ENCODE results near the gene CENPL. TPM values are rescaled to one million over a fixed set of nuclear protein-coding genes. Genes with fewer than 3 reads are reported as not detected.
"Not testable (repeated sequence)": the region's sequence is repeated elsewhere in the genome, so short reads cannot be mapped to it uniquely, and the experiment has no call there.

Gene CENPL
- total RNA-seq, 2 experiments from 2014 or later, result 30.7 to 34.2 TPM

DNA sequence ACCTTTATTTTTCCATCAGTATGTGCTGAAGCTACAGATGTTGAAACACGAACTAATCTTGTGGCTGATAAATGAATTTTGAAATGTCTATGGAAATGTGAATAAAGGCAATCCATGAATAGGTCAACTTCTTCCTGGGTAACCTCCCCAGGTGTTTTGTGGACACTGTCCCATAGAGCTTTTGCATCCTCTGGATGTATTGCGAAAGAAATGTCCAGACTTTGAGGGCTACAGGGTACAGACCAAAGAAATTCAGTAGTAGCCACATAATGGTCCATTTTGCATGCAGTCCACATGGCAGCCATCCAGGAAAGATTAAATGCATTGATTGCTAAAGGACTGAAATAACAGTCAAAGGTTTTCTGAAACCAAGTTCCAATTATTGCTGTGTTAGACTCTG lies 21.7 kb downstream of the CENPL start:
- Mint-ChIP-seq H3K36me3 (peaks cover 18% of the 10 kb centered on the region), H3K9me3 (no peaks in the 10 kb centered on the region), H3K4me3 (no peak overlapping the region), H3K27ac (no peak overlapping the region), H3K27me3 (no peaks in the 10 kb centered on the region), H3K4me1 (no peaks in the 10 kb centered on the region)
- DNase-seq, result no peak

DNA sequence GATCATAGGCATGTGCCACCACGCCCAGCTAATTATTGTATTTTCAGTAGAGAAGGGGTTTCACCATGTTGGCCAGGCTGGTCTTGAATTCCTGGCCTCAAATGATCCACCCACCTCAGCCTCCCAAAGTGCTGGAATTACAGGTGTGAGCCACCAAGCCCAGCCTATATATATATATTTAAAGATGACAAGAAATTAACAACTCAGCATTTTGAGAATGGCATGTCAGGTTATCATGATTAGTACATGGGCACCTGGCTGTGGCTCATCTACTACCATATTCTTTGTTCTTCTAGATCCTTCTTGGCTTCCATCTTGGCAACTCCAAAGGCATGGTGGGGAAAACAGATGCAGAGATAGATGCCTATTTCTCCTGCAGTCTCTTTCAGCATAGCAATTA lies 24.7 kb downstream of the CENPL start:
- not testable (repeated sequence) for H3K4me1 Mint-ChIP-seq, DNase-seq, H3K27ac Mint-ChIP-seq, H3K9me3 Mint-ChIP-seq, H3K4me3 Mint-ChIP-seq, H3K27me3 Mint-ChIP-seq
- peaks cover 25% of the 10 kb centered on the region for H3K36me3 Mint-ChIP-seq

DNA sequence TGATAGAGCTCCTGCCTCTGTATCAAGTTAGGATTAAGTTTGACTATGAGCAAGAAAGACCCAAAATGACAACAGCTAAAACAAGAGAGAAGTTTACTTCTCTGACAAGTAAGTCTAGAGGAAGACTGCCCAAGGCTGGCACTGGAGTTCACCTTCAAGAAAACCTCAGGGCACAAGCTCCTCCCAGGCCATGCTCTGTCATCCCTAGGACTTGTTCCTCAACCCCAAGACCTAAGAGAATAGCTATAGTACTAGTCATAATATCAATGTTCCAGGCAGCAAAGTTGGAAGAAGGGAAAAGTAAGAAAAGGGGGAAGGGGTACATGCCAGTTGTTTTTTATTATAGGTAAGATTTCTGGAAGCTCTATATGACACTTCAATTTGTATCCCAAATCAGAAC lies 26.6 kb downstream of the CENPL start:
- Mint-ChIP-seq H3K4me3 (no peak overlapping the region), H3K27me3 (no peaks in the 10 kb centered on the region), H3K9me3 (no peaks in the 10 kb centered on the region), H3K36me3 (peaks cover 30% of the 10 kb centered on the region), H3K4me1 (no peaks in the 10 kb centered on the region), H3K27ac (no peak overlapping the region)
- DNase-seq, result no peak

DNA sequence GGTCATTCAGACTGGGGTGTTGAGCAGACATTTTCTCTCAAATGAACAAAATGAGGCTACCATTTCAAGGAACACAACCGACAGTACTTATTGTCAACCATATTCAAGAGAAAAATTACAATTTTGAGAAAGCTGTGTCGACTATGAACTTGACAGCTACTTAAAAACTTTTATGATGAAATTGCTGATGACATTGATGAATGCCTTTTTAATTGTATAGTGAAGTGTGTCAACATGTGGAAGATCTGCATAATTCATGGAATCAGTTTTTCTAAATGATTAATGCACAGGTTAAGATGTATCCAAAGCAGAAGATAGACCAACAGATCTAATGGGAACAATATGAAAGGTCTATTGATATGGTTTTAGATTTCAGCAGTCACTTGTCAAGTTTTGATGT lies 34.8 kb downstream of the CENPL start:
- no peak overlapping the region for H3K4me3 Mint-ChIP-seq

DNA sequence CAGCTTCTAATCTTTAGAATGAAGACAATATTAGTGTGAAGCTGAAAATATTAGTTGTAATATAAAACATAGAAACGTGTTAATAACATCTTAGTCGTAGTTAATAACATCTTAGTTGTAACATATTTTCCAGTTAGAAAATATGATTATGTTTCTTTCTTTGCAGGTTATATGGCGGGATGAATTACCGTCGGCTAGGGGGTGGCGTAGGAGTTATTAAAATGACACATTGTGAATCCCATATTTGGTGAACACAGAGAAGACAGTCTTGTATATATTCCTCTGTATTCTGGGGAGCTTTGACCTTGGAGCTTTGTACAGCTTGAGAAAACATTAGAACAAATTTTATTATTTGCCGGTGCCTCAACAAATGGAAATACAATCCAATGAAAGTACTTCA lies 39.7 kb downstream of the CENPL start:
- Mint-ChIP-seq H3K4me1 (no peaks in the 10 kb centered on the region), H3K36me3 (peaks cover 2% of the 10 kb centered on the region), H3K9me3 (no peaks in the 10 kb centered on the region), H3K4me3 (no peak overlapping the region), H3K27ac (no peak overlapping the region), H3K27me3 (no peaks in the 10 kb centered on the region)
- DNase-seq, result no peak

More for the DNA sequence above, 34.8 kb downstream of the CENPL start:
- Mint-ChIP-seq H3K27me3 (no peaks in the 10 kb centered on the region), H3K27ac (no peak overlapping the region), H3K36me3 (peaks cover 7% of the 10 kb centered on the region), H3K9me3 (no peaks in the 10 kb centered on the region), H3K4me1 (no peaks in the 10 kb centered on the region)
- DNase-seq, result no peak

DNA sequence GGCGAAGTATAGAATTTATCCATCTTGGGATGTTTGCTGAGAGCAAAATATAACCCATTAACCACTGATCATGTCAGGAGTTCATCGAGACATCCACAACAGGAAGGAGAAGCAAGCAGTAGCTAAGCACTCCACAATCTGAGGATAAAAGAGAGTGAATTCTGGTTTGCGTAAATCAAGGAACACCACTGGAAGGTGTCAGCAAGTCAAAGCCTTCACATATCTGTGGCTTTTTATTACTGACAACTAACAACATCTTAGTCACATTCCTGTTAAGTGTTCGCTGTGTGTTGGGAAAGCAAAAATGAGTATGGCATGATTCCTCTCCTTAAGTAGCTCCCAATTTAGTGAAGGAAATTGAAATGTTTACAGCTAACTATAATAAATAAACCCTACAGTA lies 44.7 kb downstream of the CENPL start:
- Mint-ChIP-seq H3K27me3 (no peaks in the 10 kb centered on the region), H3K27ac (no peak overlapping the region), H3K9me3 (no peaks in the 10 kb centered on the region), H3K4me3 (no peak overlapping the region), H3K4me1 (no peaks in the 10 kb centered on the region), H3K36me3 (peaks cover 15% of the 10 kb centered on the region)
- no peak for DNase-seq

DNA sequence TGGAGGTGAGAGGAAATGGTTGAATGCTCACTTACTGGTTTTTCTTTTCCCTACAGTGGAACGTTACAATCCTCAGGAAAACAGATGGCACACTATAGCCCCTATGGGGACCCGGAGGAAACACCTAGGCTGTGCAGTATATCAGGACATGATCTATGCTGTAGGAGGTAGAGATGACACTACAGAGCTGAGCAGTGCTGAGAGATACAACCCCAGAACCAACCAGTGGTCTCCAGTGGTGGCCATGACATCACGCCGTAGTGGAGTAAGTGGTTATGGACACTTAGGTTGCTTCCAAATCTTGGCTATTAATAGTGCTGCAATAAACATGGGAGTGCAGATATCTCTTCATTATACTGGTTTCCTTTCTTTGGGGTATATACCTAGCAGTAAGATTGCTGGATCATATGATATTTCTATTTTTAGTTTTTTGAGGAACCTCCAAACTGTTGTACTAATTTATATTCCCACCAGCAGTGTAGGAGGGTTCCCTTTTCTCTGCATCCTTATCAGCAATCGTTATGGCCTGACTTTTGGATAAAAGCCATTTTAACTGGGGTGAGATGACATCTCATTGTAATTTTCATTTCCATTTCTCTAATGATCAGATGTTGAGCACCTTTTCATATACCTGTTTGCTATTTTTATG lies 49.0 kb downstream of the CENPL start:
- no peak for DNase-seq
- H3K9me3 Mint-ChIP-seq, result no peaks in the 10 kb centered on the region
- H3K4me3 Mint-ChIP-seq, result no peak overlapping the region
- H3K4me1 Mint-ChIP-seq, result no peaks in the 10 kb centered on the region
- H3K27me3 Mint-ChIP-seq, result no peaks in the 10 kb centered on the region
- no peak overlapping the region for H3K27ac Mint-ChIP-seq
- H3K36me3 Mint-ChIP-seq, result peaks cover 15% of the 10 kb centered on the region

DNA sequence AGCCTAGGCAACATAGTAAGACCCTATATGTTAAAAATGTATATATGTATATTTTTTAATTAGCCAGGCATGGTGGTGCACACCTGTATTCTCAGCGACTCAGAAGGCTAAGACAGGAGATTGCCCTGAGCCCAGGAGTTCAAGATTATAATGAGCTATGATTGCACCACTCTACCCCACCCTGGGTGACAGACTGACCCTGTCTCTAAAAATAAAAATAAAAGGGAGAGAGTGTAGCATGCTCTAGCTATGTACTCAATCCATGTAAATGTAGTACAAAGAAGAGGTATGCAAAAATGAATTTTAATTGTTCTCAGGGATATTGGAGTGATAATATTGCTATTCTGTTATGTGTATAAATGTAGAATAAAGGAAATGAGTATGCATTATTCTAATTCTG lies 53.1 kb downstream of the CENPL start:
- Mint-ChIP-seq H3K4me3 (no peak overlapping the region), H3K9me3 (no peaks in the 10 kb centered on the region), H3K27me3 (no peaks in the 10 kb centered on the region), H3K27ac (no peak overlapping the region), H3K36me3 (peaks cover 12% of the 10 kb centered on the region), H3K4me1 (peaks cover 10% of the 10 kb centered on the region)
- no peak for DNase-seq

DNA sequence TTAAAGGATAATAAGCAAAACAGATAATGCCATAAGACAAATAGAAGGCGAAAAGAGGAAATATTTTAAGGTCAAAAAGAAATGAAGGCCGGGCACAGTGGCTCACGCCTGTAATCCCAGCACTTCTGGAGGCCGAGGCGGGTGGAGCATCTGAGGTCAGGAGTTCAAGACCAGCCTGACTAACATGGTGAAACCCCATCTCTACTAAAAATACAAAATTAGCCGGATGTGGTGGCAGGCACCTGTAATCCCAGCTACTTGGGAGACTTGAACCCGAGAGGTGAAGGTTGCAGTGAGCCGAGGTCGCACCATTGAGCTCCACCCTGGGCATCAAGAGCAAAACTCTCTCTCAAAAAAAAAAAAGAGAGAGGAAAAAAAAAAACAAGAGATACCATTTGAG lies 54.4 kb downstream of the CENPL start:
- peaks cover 10% of the 10 kb centered on the region for H3K36me3 Mint-ChIP-seq
- not testable (repeated sequence) for DNase-seq, H3K4me1 Mint-ChIP-seq, H3K27me3 Mint-ChIP-seq, H3K9me3 Mint-ChIP-seq, H3K4me3 Mint-ChIP-seq, H3K27ac Mint-ChIP-seq

DNA sequence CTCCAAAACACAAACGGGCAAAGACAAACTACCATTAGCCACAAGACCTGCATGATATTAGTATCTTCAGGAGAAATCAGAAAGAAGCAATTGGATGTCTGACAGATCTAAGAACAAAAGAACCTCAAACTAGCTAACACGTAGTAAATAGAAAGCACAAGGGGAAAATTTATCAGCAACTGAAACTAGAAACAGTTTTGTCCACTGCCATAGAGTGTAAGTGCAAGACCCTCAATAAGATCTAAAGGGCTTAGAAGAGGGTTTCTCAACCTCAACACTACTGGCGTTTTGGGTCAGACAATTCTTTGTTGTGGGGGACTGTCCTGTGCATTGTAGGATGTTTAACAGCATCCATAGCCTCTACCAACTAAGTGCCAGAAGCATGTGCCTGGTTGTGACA lies 55.9 kb downstream of the CENPL start:
- Mint-ChIP-seq H3K9me3 (peaks cover 8% of the 10 kb centered on the region), H3K4me3 (no peak overlapping the region), H3K4me1 (peaks cover 10% of the 10 kb centered on the region), H3K36me3 (peaks cover 22% of the 10 kb centered on the region), H3K27me3 (no peaks in the 10 kb centered on the region), H3K27ac (peak overlapping the region; percentile 41)
- DNase-seq, result no peak

DNA sequence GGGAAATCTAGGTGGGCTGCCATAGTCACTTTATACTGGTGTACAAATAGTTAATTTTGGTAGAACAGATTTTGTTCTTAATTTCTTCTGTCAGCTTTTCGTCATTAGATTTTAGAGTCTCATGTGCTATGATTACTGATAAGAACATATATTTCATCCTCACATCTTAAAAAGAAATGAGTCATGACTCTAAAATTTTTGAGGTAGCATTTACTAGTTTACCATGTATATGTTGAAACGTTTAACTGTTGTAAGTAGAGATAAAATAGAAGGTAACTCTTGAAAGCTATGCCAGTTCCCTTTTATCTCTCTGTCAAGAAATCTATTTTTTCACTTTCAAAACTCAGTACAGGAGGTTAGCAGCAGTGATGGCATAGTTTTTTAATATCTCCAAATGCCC lies 56.5 kb downstream of the CENPL start:
- Mint-ChIP-seq H3K27me3 (no peaks in the 10 kb centered on the region), H3K4me3 (no peak overlapping the region), H3K27ac (peak overlapping the region; percentile 41), H3K9me3 (peaks cover 14% of the 10 kb centered on the region), H3K36me3 (peaks cover 28% of the 10 kb centered on the region), H3K4me1 (peaks cover 10% of the 10 kb centered on the region)
- no peak for DNase-seq

DNA sequence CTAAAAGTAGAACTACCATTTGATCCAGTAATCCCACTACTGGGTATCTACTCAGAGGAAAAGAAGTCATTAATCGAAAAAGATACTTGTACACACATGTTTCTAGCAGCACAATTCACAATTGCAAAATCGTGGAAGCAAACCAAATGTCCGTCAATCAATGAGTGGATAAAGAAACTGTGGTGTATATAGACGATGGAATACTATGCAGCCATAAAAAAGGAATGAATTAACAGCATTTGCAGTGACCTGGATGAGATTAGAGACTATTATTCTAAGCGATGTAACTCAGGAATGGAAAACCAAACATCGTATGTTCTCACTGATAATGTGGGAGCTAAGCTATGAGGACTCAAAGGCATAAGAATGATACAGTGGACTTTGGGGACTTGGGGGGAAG lies 60.4 kb downstream of the CENPL start:
- H3K36me3 Mint-ChIP-seq, result peaks cover 63% of the 10 kb centered on the region

DNA sequence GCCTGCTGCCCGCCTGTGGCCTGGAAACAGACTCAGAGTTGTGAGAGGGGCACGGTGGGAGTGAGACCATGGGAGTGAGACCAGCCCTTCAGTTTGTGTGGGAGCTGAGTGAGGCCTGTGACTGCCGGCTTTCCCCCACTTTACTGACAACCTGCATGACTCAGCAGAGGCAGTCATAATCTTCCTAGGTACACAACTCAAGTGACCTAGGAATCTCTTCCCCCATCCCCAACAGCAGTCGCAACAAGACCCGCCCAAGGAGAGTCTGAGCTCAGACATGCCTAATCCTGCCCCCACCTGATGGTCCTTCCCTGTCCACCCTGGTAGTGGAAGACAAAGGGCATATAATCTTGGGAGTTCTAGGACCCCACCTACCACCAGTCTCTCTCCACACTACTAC lies 65.7 kb downstream of the CENPL start:
- no peak for DNase-seq
- Mint-ChIP-seq H3K4me3 (no peak overlapping the region), H3K4me1 (peaks cover 3% of the 10 kb centered on the region), H3K36me3 (peaks cover 66% of the 10 kb centered on the region), H3K9me3 (peaks cover 18% of the 10 kb centered on the region), H3K27me3 (no peaks in the 10 kb centered on the region), H3K27ac (no peak overlapping the region)

More for the DNA sequence above, 60.4 kb downstream of the CENPL start:
- H3K4me1 Mint-ChIP-seq, result peaks cover 12% of the 10 kb centered on the region
- H3K9me3 Mint-ChIP-seq, result peaks cover 24% of the 10 kb centered on the region
- DNase-seq, H3K4me3 Mint-ChIP-seq, H3K27me3 Mint-ChIP-seq, H3K27ac Mint-ChIP-seq: not testable (repeated sequence)

DNA sequence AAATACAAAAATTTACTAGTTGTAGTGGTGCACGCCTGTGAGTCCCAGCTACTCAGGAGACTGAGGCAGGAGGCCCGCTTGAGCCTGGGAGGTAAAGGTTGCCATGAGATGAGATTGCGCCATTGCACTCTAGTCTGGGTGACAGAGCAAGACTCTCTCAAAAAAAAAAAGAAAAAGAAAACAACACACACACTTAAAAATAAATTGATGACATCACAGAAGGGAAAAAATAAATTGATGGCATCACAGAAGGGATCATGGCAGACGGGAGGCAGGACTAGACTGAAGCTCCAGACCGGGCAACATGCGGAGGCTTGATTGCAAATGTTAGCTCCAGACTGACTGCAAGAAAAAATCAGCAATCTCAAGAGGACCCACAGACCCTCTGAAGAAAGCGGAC lies 66.6 kb downstream of the CENPL start:
- Mint-ChIP-seq H3K27me3 (no peaks in the 10 kb centered on the region), H3K9me3 (peaks cover 9% of the 10 kb centered on the region), H3K36me3 (peaks cover 60% of the 10 kb centered on the region), H3K4me1 (peaks cover 3% of the 10 kb centered on the region), H3K4me3 (no peak overlapping the region), H3K27ac (no peak overlapping the region)
- no peak for DNase-seq

DNA sequence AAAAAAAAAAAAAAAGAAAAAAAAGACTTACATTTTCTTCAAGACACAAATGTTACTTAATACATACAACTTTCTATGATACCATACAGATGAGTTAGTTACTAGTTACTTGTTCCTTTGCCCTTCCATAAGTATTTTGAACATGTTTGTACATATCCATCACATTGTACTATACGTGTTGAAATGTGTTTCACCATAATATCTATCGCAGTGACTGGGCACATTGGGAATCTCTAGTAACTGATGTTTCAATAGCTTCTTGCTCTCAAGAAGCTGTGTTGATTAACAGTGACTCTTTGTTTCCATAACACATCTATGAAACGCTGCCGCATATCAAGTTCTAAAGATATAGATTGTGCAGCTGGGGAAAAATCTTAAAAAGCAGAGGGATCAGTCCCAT lies 67.0 kb downstream of the CENPL start:
- DNase-seq, result no peak
- H3K27me3 Mint-ChIP-seq, result no peaks in the 10 kb centered on the region
- no peak overlapping the region for H3K4me3 Mint-ChIP-seq
- no peak overlapping the region for H3K27ac Mint-ChIP-seq
- peaks cover 5% of the 10 kb centered on the region for H3K9me3 Mint-ChIP-seq
- peaks cover 55% of the 10 kb centered on the region for H3K36me3 Mint-ChIP-seq
- peaks cover 3% of the 10 kb centered on the region for H3K4me1 Mint-ChIP-seq

DNA sequence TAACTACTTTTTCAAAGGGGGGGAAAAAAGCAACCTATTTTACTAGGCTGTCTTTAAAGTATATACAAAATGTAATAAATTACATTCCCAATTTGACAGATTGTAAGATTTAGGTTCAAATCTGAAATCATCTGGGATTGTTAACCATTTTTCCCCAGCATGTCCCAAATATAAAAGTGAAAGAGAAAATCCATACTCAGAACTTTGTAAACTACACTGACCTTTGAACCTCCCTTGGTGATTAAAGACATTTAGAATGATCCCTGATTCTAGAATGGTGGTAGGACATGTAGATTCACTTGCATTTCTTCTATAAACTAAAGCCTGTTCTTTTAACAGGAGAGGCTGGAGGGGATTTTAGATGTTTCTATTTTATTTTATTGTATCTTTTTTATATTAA lies 70.9 kb downstream of the CENPL start:
- no peak overlapping the region for H3K27ac Mint-ChIP-seq
- H3K27me3 Mint-ChIP-seq, result no peaks in the 10 kb centered on the region
- DNase-seq, result no peak
- no peaks in the 10 kb centered on the region for H3K4me1 Mint-ChIP-seq
- no peaks in the 10 kb centered on the region for H3K9me3 Mint-ChIP-seq
- no peak overlapping the region for H3K4me3 Mint-ChIP-seq
- peaks cover 25% of the 10 kb centered on the region for H3K36me3 Mint-ChIP-seq
